Measurements from ENCODE around the gene NPC1L1. TPM values are rescaled to one million over a fixed set of nuclear protein-coding genes. Genes with fewer than 3 reads are reported as not detected.

NPC1L1 gene
- total and polyA plus RNA-seq, 2 of the 4 experiments (the other 2 are of a cell fraction) = 0.07 TPM; not detected in 1

DNA sequence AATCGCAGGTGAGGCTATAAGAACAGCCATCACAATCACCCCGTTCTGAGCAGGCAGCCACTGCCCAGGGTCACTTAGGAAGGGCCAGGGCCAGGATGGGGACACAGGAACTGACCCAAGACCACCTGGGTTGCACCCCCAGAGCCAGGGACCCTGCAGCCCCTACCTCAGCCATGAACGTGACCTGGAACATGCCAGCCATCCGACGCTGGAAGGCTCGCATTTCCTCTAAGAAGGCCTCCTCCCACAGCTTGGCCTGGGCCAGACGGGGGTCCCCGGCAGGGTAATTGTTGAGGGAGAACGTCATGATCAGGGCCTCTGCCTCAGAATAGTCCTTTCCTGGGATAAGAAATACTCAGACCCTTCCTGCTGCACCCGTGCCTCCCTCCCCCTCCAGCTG lies 5.0 kb downstream of the NPC1L1 start:
- WGBS, 2 experiments (ENCODE audit: extremely low coverage in 2 of 2, insufficient read length in 1 of 2) = 60% methylated on average over 1 of the region's 10 CpGs; no CpG with 5 or more reads in 1 of the 2 experiments
- Histone ChIP-seq H2BK5ac (ENCODE audit: low read depth, low read length, poor library complexity, severe bottlenecking) (no peak overlapping the region), H2BK15ac (ENCODE audit: low read depth, low read length) (no peak overlapping the region), H3K36me3 (ENCODE audit: control insufficient read depth, insufficient read depth, low read length) (no peaks in the 10 kb centered on the region), H4K91ac (ENCODE audit: insufficient read depth, low read depth, low read length) (no peak overlapping the region), H2AK5ac (ENCODE audit: low read depth, low read length) (no peak overlapping the region), H3K18ac (ENCODE audit: low read depth, low read length) (no peak overlapping the region), H3K27ac (ENCODE audit: insufficient read depth, low read length) (no peak overlapping the region), H3K4me3 (ENCODE audit: insufficient read depth, low read depth, low read length) (no peak overlapping the region), H3K9me3 (ENCODE audit: control insufficient read depth, insufficient read depth, low read length) (no peaks in the 10 kb centered on the region), H3K4ac (ENCODE audit: low read depth, low read length) (no peak overlapping the region), H2BK120ac (ENCODE audit: low read depth, low read length) (no peak overlapping the region), H2BK20ac (ENCODE audit: low read depth, low read length) (no peak overlapping the region), H3K14ac (replicated peaks; ENCODE audit: low read depth, low read length) (no peak overlapping the region), H3K4me2 (ENCODE audit: low read depth, low read length) (no peak overlapping the region), H3K9ac (ENCODE audit: low read depth, low read length) (no peak overlapping the region), H3K79me1 (ENCODE audit: low read depth in 1 of 2, low read length in 2 of 2) (no peaks in the 10 kb centered on the region), H3K56ac (ENCODE audit: extremely low read depth, insufficient read depth, low read length) (no peak overlapping the region), H4K20me1 (ENCODE audit: insufficient read depth, low read length) (no peaks in the 10 kb centered on the region), H3K27me3 (ENCODE audit: control insufficient read depth, insufficient read depth, low read length) (no peaks in the 10 kb centered on the region), H4K5ac (ENCODE audit: low read depth, low read length) (no peak overlapping the region), H3K4me1 (ENCODE audit: control insufficient read depth, insufficient read depth, low read length) (peaks cover 16% of the 10 kb centered on the region), H3K9me1 (ENCODE audit: insufficient read depth, low read length) (peaks cover 19% of the 10 kb centered on the region), H2AK9ac (replicated peaks; ENCODE audit: low read depth, low read length, poor library complexity) (no peak overlapping the region), H3K23ac (ENCODE audit: low read depth, low read length) (no peak overlapping the region), H4K8ac (ENCODE audit: low read depth in 2 of 2, low read length in 2 of 2) (no peak overlapping the region), H2AFZ (replicated peaks; ENCODE audit: low read length, poor library complexity) (no peak overlapping the region)
- DNase-seq (no peak), ATAC-seq (ENCODE audit: low read depth) (no peak)
- CTCF ChIA-PET = no interaction called here
- TF ChIP-seq POLR2A (IDR thresholded peaks at IDR 0.05; ENCODE audit: low read depth, low read length) = no peak
- TF ChIP-seq RCOR1 (IDR thresholded peaks at IDR 0.05; ENCODE audit: insufficient replicate concordance, low read length) = no peak
- TF ChIP-seq BHLHE40 (IDR thresholded peaks at IDR 0.05; ENCODE audit: low read depth, low read length) = no peak
- TF ChIP-seq, protein P1, sequence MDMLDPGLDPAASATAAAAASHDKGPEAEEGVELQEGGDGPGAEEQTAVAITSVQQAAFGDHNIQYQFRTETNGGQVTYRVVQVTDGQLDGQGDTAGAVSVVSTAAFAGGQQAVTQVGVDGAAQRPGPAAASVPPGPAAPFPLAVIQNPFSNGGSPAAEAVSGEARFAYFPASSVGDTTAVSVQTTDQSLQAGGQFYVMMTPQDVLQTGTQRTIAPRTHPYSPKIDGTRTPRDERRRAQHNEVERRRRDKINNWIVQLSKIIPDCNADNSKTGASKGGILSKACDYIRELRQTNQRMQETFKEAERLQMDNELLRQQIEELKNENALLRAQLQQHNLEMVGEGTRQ (IDR thresholded peaks at IDR 0.05; ENCODE audit: low read depth, low read length) = no peak
- TF ChIP-seq RFX5 (IDR thresholded peaks at IDR 0.05; ENCODE audit: low read depth, low read length) = no peak
- no peak for TF ChIP-seq MAFK (IDR thresholded peaks at IDR 0.05; ENCODE audit: low read depth, low read length)
- no peak for TF ChIP-seq MAZ (IDR thresholded peaks at IDR 0.05; ENCODE audit: borderline replicate concordance, low read depth, low read length)
- no peak for TF ChIP-seq MXI1 (IDR thresholded peaks at IDR 0.05; ENCODE audit: borderline replicate concordance, low read depth, low read length)
- TF ChIP-seq, protein P2, sequence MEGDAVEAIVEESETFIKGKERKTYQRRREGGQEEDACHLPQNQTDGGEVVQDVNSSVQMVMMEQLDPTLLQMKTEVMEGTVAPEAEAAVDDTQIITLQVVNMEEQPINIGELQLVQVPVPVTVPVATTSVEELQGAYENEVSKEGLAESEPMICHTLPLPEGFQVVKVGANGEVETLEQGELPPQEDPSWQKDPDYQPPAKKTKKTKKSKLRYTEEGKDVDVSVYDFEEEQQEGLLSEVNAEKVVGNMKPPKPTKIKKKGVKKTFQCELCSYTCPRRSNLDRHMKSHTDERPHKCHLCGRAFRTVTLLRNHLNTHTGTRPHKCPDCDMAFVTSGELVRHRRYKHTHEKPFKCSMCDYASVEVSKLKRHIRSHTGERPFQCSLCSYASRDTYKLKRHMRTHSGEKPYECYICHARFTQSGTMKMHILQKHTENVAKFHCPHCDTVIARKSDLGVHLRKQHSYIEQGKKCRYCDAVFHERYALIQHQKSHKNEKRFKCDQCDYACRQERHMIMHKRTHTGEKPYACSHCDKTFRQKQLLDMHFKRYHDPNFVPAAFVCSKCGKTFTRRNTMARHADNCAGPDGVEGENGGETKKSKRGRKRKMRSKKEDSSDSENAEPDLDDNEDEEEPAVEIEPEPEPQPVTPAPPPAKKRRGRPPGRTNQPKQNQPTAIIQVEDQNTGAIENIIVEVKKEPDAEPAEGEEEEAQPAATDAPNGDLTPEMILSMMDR (conservative IDR thresholded peaks at IDR 0.05; ENCODE audit: low read depth, low read length) = no peak
- TF ChIP-seq CHD1 (IDR thresholded peaks at IDR 0.05; ENCODE audit: low read depth, low read length) = no peak
- no peak for TF ChIP-seq FOS (IDR thresholded peaks at IDR 0.05; ENCODE audit: low read depth, low read length)
- TF ChIP-seq NFE2L2 (IDR thresholded peaks at IDR 0.05; ENCODE audit: low read depth, low read length) = no peak
- no peak for TF ChIP-seq SMC3 (IDR thresholded peaks at IDR 0.05; ENCODE audit: low read depth, low read length)
- no peak for TF ChIP-seq RAD21 (IDR thresholded peaks at IDR 0.05; ENCODE audit: low read length)
- TF ChIP-seq, protein P3, sequence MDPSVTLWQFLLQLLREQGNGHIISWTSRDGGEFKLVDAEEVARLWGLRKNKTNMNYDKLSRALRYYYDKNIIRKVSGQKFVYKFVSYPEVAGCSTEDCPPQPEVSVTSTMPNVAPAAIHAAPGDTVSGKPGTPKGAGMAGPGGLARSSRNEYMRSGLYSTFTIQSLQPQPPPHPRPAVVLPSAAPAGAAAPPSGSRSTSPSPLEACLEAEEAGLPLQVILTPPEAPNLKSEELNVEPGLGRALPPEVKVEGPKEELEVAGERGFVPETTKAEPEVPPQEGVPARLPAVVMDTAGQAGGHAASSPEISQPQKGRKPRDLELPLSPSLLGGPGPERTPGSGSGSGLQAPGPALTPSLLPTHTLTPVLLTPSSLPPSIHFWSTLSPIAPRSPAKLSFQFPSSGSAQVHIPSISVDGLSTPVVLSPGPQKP (IDR thresholded peaks at IDR 0.05; ENCODE audit: borderline replicate concordance, low read depth, low read length) = no peak
- TF ChIP-seq CEBPB (IDR thresholded peaks at IDR 0.05; ENCODE audit: low read depth, low read length) = no peak
- dilution Hi-C loops (cut with HindIII; ENCODE audit: low sequenced_read_pairs, unreplicated experiment) = no loop called here
- intact Hi-C loops (cut with micrococcal nuclease) = no loop called here
- in situ Hi-C loops (cut with MboI; ENCODE audit: low sequenced_read_pairs) = no loop called here
- BruUV-seq (replicated peaks) = no TSS peak
- POLR2A ChIA-PET (ENCODE audit: unreplicated experiment) = no interaction called here
